ENCODE data around the gene F12.

The F12 gene

GRCh38 chr5:177393990-177394389 is 15.4 kb downstream of the F12 start:
- POLR2A ChIA-PET: interaction anchor here (4.4 kb wide), 1 partner anchor 9 kb away, joined by 20 read pairs; no protein-coding TSS in a partner anchor
- no peak overlapping the region for H3K27ac ChIP-seq (ENCODE audit: extremely low read depth, low read depth, low read length)
- H3K4me3 ChIP-seq (ENCODE audit: low read depth, low read length): no peak overlapping the region
- TF ChIP-seq ZNF169 (tag by site-specific recombination; IDR thresholded peaks at IDR 0.05) (no peak), ZBTB20 (tag by site-specific recombination; IDR thresholded peaks at IDR 0.05) (no peak), ZNF362 (tag by site-specific recombination; IDR thresholded peaks at IDR 0.05) (no peak), PRDM1 (tag by site-specific recombination; IDR thresholded peaks at IDR 0.05) (no peak)
- CTCF ChIA-PET: interaction anchor here (0.6 to 6.8 kb wide), 6 partner anchors 10 to 282 kb away, joined by 3 to 88 read pairs (median 10); no protein-coding TSS in a partner anchor
- no peaks in the 10 kb centered on the region for H3K4me1 ChIP-seq (ENCODE audit: control insufficient read depth, insufficient read depth, low read length)
- H3K9me3 ChIP-seq (ENCODE audit: control insufficient read depth, insufficient read depth, low read depth, low read length): no peaks in the 10 kb centered on the region
- H3K36me3 ChIP-seq (ENCODE audit: control insufficient read depth in 2 of 2, insufficient read depth in 1 of 2, low read length in 2 of 2): no peaks in the 10 kb centered on the region

GRCh38 chr5:177393206-177393765 is 16.1 kb downstream of the F12 start:
- POLR2A ChIA-PET: interaction anchor here (1.2 to 4.4 kb wide), 2 partner anchors 10 to 52 kb away, joined by 3 to 20 read pairs; no protein-coding TSS in a partner anchor
- H3K27ac ChIP-seq (ENCODE audit: extremely low read depth, low read depth, low read length): no peak overlapping the region
- H3K4me3 ChIP-seq (ENCODE audit: low read depth, low read length): no peak overlapping the region

DNA sequence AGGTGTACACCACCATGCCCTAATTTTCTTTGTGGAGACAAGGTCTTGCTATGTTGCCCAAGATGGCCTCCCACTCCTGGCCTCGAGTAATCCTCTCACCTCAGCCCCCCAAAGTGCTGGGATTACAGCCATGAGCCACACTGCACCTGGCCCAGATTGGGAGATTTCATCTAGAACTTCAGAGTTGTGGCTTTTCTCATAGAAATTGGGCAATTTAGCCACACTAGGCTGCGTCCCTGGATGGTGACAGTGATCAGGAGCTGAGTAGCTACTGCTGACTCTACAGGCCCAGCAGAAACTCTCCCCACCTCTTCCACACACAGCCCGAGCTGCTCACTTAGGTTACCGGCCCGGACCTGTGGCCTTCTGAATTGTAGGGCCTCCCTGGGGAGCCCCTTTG is 16.6 kb downstream of the F12 start:
- ChIA-PET CTCF (interaction anchor here (0.8 to 6.8 kb wide), 6 partner anchors 9 to 281 kb away, joined by 3 to 88 read pairs (median 8); partner anchors contain the start of gene SLC34A1), POLR2A (interaction anchor here (1.2 to 4.4 kb wide), 2 partner anchors 10 to 53 kb away, joined by 3 to 20 read pairs; no protein-coding TSS in a partner anchor)
- no peaks in the 10 kb centered on the region for H3K36me3 ChIP-seq (ENCODE audit: control insufficient read depth in 2 of 2, insufficient read depth in 1 of 2, low read length in 2 of 2)
- H3K4me3 ChIP-seq (ENCODE audit: low read depth, low read length): no peak overlapping the region
- no peaks in the 10 kb centered on the region for H3K4me1 ChIP-seq (ENCODE audit: control insufficient read depth, insufficient read depth, low read length)
- H3K27ac ChIP-seq (ENCODE audit: extremely low read depth, low read depth, low read length): no peak overlapping the region
- no peaks in the 10 kb centered on the region for H3K9me3 ChIP-seq (ENCODE audit: control insufficient read depth, insufficient read depth, low read depth, low read length)
- TF ChIP-seq ZNF211 (tag by site-specific recombination; IDR thresholded peaks at IDR 0.05; ENCODE audit: low read depth) (no peak), ZNF670 (tag by site-specific recombination; IDR thresholded peaks at IDR 0.05; ENCODE audit: low read depth) (no peak), ZNF521 (tag by site-specific recombination; IDR thresholded peaks at IDR 0.05) (no peak), ZNF621 (tag by site-specific recombination; IDR thresholded peaks at IDR 0.05) (no peak), KLF8 (tag by site-specific recombination; IDR thresholded peaks at IDR 0.05) (no peak), GLIS1 (tag by site-specific recombination; IDR thresholded peaks at IDR 0.05) (no peak), PRDM10 (tag by site-specific recombination; IDR thresholded peaks at IDR 0.05) (no peak), ZNF514 (tag by site-specific recombination; IDR thresholded peaks at IDR 0.05) (no peak), ZNF777 (tag by site-specific recombination; IDR thresholded peaks at IDR 0.05; ENCODE audit: borderline replicate concordance) (no peak)

More at GRCh38 chr5:177393206-177393765, 16.1 kb downstream of the F12 start:
- CTCF ChIA-PET: interaction anchor here (0.8 to 6.8 kb wide), 5 partner anchors 10 to 281 kb away, joined by 3 to 88 read pairs (median 9); partner anchors contain the start of gene SLC34A1
- Histone ChIP-seq H3K9me3 (ENCODE audit: control insufficient read depth, insufficient read depth, low read depth, low read length) (no peaks in the 10 kb centered on the region), H3K36me3 (ENCODE audit: control insufficient read depth in 2 of 2, insufficient read depth in 1 of 2, low read length in 2 of 2) (no peaks in the 10 kb centered on the region), H3K4me1 (ENCODE audit: control insufficient read depth, insufficient read depth, low read length) (no peaks in the 10 kb centered on the region)
- TF ChIP-seq MZF1 (tag by site-specific recombination; IDR thresholded peaks at IDR 0.05; ENCODE audit: borderline replicate concordance) (no peak), ZNF513 (tag by site-specific recombination; IDR thresholded peaks at IDR 0.05) (no peak), ZNF48 (tag by site-specific recombination; IDR thresholded peaks at IDR 0.05) (no peak), ZNF132 (tag by site-specific recombination; IDR thresholded peaks at IDR 0.05; ENCODE audit: borderline replicate concordance) (no peak), SP7 (tag by site-specific recombination; IDR thresholded peaks at IDR 0.05) (no peak), ZNF311 (tag by site-specific recombination; IDR thresholded peaks at IDR 0.05; ENCODE audit: borderline replicate concordance) (no peak), GLIS1 (tag by site-specific recombination; IDR thresholded peaks at IDR 0.05) (no peak), ZNF626 (tag by site-specific recombination; IDR thresholded peaks at IDR 0.05) (no peak), TRIM28 (IDR thresholded peaks at IDR 0.05; ENCODE audit: borderline replicate concordance, low read length) (no peak)
- TF ChIP-seq, protein P1, sequence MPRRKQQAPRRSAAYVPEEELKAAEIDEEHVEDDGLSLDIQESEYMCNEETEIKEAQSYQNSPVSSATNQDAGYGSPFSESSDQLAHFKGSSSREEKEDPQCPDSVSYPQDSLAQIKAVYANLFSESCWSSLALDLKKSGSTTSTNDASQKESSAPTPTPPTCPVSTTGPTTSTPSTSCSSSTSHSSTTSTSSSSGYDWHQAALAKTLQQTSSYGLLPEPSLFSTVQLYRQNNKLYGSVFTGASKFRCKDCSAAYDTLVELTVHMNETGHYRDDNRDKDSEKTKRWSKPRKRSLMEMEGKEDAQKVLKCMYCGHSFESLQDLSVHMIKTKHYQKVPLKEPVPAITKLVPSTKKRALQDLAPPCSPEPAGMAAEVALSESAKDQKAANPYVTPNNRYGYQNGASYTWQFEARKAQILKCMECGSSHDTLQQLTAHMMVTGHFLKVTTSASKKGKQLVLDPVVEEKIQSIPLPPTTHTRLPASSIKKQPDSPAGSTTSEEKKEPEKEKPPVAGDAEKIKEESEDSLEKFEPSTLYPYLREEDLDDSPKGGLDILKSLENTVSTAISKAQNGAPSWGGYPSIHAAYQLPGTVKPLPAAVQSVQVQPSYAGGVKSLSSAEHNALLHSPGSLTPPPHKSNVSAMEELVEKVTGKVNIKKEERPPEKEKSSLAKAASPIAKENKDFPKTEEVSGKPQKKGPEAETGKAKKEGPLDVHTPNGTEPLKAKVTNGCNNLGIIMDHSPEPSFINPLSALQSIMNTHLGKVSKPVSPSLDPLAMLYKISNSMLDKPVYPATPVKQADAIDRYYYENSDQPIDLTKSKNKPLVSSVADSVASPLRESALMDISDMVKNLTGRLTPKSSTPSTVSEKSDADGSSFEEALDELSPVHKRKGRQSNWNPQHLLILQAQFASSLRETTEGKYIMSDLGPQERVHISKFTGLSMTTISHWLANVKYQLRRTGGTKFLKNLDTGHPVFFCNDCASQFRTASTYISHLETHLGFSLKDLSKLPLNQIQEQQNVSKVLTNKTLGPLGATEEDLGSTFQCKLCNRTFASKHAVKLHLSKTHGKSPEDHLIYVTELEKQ (tag by site-specific recombination; IDR thresholded peaks at IDR 0.05; ENCODE audit: borderline replicate concordance): no peak

Measured in HEK293 (cell line).